Lower leg skin (tissue), 4 donors: ENCODE measurements around the gene RPE65. TPM values are rescaled to one million over a fixed set of nuclear protein-coding genes. Genes with fewer than 3 reads are reported as not detected.
"Not testable (repeated sequence)": the region's sequence is repeated elsewhere in the genome, so short reads cannot be mapped to it uniquely, and the experiment has no call there.

Experiments
- DNase-seq, 2 donors: peaks; one replicate each; pipeline ENCODE4 v3.0.0-alpha.2; 2019; ENCODE audit warnings: low spot score in 2 of 2
- H3K4me3 ChIP-seq: fragments of 200-600 bp; sonication (generic); 2 replicates; pipeline ENCODE4 v1.5.1; 2017; ENCODE audit warnings: mild to moderate bottlenecking, low read depth; ENCODE audit not compliant: poor library complexity, severe bottlenecking
- POLR2A ChIP-seq, 2 donors: fragments of 450-650 bp; IDR thresholded peaks; one replicate each; pipeline ENCODE4 v1.6.1; 2016 to 2017; ENCODE audit warnings: antibody characterized with exemption in 2 of 2, mild to moderate bottlenecking in 1 of 2, moderate library complexity in 1 of 2
- WGBS, 2 donors: methylation state at CpG; one replicate each; pipeline ENCODE4 v1.1.5; 2018; 5-methylcytosine and 5-hydroxymethylcytosine counted together
- intact Hi-C: fragments of 100-400 bp; cut with DNase I; formaldehyde crosslinking; loops from one replicate; pipeline ENCODE4 v1.15.0; 2023; ENCODE audit warnings: low total_unique reads
- total RNA-seq, 4 donors: library from RNA; depleted of rRNA; stranded (reverse); fragments of >200 nt; gene quantifications; one replicate each; pipeline ENCODE4 v1.1.0, GENCODE V29; 2016
- TF ChIP-seq, protein P1 (sequence below), 3 donors: fragments of 450-650 bp; IDR thresholded peaks; one replicate each; pipeline ENCODE4 v1.5.1; 2016; ENCODE audit warnings: antibody characterized with exemption in 3 of 3, mild to moderate bottlenecking in 3 of 3, moderate library complexity in 2 of 3

Gene RPE65
- total RNA-seq, 4 donors from 2014 or later = 0.13 TPM; not detected in 3

DNA sequence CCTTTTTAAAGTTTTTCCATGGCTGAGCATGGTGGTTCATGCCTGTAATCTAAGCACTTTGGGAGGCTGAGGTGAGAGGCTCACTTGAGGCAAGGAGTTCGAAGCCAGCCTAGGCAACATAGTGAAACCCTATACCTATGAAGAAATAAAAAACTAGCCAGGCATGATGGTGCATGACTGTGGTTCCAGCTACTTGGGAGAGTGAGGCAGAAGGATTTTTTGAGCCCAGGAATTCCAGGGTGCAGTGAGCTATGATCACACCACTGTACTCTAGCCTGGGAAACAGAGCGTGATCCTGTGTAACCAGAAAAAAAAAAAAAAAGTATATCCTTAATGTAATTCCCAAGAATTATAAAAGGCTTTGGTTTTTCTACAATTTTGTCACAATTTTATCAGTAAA, 29.7 kb upstream of the RPE65 start:
- intact Hi-C loops = no loop called here
- no peak for TF ChIP-seq POLR2A (IDR thresholded peaks at IDR 0.05)
- TF ChIP-seq, protein P1, sequence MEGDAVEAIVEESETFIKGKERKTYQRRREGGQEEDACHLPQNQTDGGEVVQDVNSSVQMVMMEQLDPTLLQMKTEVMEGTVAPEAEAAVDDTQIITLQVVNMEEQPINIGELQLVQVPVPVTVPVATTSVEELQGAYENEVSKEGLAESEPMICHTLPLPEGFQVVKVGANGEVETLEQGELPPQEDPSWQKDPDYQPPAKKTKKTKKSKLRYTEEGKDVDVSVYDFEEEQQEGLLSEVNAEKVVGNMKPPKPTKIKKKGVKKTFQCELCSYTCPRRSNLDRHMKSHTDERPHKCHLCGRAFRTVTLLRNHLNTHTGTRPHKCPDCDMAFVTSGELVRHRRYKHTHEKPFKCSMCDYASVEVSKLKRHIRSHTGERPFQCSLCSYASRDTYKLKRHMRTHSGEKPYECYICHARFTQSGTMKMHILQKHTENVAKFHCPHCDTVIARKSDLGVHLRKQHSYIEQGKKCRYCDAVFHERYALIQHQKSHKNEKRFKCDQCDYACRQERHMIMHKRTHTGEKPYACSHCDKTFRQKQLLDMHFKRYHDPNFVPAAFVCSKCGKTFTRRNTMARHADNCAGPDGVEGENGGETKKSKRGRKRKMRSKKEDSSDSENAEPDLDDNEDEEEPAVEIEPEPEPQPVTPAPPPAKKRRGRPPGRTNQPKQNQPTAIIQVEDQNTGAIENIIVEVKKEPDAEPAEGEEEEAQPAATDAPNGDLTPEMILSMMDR (IDR thresholded peaks at IDR 0.05) = no peak
- no peak overlapping the region for H3K4me3 ChIP-seq
- 94 to 96% methylated on average over 2 of the region's 2 CpGs for WGBS, 2 donors
- DNase-seq = no peak

DNA sequence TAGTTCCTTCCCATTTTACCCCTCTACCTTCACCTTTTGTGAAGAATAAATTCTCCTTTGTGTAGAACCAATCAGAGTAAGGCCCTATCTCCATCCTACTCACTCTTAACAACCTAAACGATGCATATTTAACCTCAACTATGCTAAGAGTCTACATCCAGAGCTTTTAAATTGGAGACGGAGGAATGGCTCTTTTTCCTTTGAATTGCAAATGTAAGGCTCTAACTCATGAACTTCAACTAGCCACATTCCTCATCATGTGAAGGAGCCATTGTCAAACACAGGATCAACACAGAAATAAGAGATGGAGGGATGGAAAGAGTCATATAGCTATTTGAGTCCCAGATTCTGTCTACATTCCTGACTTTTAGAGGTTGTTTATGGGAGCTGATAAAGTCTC, 28.9 kb upstream of the RPE65 start:
- no peak for TF ChIP-seq POLR2A (IDR thresholded peaks at IDR 0.05)
- TF ChIP-seq, protein P1 (IDR thresholded peaks at IDR 0.05) = no peak
- intact Hi-C loops = no loop called here
- WGBS, 2 donors = 94% methylated on average over 2 of the region's 2 CpGs

DNA sequence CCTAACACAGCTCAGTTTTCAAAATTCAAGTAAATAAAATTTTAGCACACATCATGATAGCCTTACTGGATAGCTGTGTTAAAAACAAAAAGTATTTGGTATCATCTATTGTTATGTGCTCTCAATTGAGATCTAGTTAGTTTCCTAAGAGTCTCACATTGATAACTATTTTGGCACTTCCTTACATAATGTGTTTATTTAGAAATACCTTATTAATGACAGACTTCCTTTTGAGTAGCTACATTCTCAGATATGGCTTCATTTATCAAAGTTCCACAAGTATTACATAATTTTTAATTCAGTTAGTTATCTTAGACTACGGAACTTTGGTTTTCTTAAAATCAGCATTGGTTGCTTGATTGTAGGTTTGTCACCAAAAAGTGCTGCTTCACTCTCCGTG, 26.9 kb upstream of the RPE65 start:
- H3K4me3 ChIP-seq, DNase-seq, intact Hi-C loops: not testable (repeated sequence)
- WGBS, 2 donors = 88 to 94% methylated on average over 2 of the region's 2 CpGs

More for the DNA sequence above, 28.9 kb upstream of the RPE65 start:
- no peak overlapping the region for H3K4me3 ChIP-seq
- DNase-seq = no peak

DNA sequence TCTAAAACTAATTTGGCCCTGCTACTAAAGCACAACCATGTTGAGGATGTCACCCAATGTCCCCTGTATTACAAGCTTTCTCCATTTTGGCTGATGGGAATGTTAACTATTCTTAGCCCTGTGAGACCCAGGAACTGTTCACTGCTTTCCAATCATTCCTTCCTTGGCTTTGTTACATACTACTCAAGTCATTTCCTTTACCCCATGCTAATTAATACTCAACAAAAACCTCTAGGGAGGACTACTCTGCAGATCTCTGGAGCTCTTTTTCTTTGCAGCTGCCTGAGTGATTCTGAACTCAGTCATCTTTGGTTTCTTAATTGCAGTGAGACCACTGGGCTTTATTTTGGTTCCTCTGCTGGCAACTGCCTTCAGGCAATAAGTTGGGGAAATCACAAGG, 23.3 kb upstream of the RPE65 start:
- DNase-seq = no peak
- TF ChIP-seq POLR2A (IDR thresholded peaks at IDR 0.05) = no peak
- TF ChIP-seq, protein P1 (IDR thresholded peaks at IDR 0.05) = no peak
- intact Hi-C loops = no loop called here
- H3K4me3 ChIP-seq = no peak overlapping the region

DNA sequence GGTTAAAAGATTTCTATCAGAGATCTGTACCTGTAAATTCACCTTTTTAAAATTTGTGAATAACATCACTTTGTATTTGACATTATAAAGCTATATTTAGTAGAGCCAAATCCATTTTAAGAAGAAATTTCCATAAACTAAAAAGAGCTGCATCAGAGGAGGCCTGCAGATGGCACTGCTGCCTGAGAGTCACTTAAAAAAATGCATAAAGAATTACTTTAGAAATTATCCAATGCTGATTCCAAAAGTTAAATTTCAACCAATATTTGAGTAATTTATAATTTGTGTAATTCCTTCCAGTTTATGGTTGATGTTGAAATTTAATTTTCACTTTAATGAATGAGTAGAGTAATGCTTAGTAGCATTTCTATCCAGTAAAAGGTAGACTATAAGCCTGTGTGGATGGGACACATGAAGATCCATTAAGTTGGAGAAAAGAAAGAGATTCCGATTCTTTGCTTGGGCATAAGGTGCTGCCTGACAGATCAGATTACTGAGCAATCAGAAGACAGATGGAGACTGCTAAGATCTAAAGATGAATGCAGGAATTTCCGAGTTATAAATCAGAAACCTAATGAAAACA, 20.7 kb upstream of the RPE65 start:
- intact Hi-C loops = no loop called here
- H3K4me3 ChIP-seq = no peak overlapping the region
- 71 to 77% methylated on average over 2 of the region's 2 CpGs for WGBS, 2 donors
- DNase-seq = no peak
- TF ChIP-seq, protein P1 (IDR thresholded peaks at IDR 0.05) = no peak
- no peak for TF ChIP-seq POLR2A (IDR thresholded peaks at IDR 0.05)

DNA sequence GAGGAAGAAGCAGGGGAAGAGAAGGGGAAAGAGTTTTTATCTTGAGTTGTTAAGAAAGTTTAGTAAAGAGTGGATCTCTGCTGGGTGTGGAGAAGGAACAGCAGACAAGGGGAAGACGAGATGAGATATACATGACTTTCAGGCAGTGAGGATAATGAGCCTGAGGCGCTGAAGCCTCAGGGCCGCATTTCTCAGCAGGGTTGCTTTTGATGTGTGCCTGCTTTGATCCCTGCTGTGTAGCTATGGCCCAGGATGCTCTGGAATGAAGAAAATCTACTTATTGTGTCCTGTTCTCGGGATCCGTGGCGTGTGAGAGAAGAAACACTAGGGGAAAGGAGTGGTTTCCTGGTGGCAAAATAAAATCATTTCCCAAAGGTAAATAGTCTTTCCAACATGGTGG, 15.1 kb upstream of the RPE65 start:
- intact Hi-C loops = no loop called here
- DNase-seq = no peak
- TF ChIP-seq, protein P1 (IDR thresholded peaks at IDR 0.05) = no peak
- no peak for TF ChIP-seq POLR2A (IDR thresholded peaks at IDR 0.05)
- H3K4me3 ChIP-seq = no peak overlapping the region
- WGBS, 2 donors = 51 to 62% methylated on average over 6 of the region's 6 CpGs
